ENCODE measurements around the gene CLCN1. TPM values are rescaled to one million over a fixed set of nuclear protein-coding genes. Genes with fewer than 3 reads are reported as not detected.
A peak's percentile ranks its signal among the peaks of the same experiment; 100 is the strongest.

The CLCN1 gene
- total and polyA plus RNA-seq, 2 of the 8 experiments (the other 6 are each of a cell fraction or from before 2014, with no cell fraction given): 0.36 to 0.41 TPM

DNA sequence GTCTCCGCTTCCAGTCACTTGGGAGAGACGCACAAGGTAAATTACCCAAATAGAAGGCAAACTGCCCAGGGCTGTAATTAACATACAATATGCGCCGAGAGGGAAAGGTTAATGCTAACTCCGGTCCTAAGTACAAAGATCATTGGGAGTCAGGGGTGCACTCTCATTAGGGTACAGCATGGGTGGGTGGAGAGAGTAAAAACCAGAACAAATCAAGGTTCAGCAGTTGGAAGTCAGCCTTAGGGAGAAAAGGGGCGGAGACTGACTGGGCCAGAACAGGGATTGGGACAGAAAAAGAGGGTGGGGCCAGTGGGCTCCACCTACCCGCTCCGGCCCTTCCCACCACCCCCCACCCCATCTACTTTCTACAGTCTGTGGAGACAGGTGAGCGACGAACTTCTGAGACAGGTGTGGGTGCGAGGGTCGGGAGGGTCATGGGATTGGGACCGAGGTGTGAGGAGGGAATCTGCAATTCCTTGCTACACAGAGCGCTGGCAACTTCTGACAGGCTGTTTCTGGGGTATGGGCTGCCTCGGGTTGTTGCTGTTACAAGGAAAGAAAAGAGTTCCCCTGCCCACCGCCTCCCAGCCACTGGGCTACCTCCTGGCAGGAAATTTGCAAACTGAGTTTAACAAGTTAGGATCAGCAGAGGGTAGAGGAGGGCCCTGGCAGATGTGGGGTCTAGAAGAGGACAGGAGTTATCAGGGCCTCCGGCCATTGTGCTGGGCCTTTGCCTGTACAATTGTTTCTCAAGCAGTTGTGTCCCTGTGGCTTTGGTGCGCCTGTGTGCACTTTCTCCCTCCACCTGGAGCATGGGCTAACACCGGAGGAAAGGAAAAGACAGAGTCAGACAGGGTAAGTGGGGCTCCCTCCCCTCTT lies 31.1 kb upstream of the CLCN1 start, which contains the start of gene TMEM139:
TSS of gene TMEM139 (plus strand) at position 368 of the 879 bp plus-strand sequence. CDS start 1,000 bp downstream, outside the sequence.
- H3K27ac ChIP-seq (ENCODE audit: low read depth, low read length): no peak within 1 kb of the TSS
- H3K4me1 ChIP-seq (replicated peaks in 1 of 4; ENCODE audit: control insufficient read depth in 3 of 4, insufficient read depth in 4 of 4, low read length in 3 of 4): peaks cover 9 to 14% (median 10%) of the 10 kb centered on the region in 4 experiments
- H2AFZ ChIP-seq (ENCODE audit: low read length): no peak within 1 kb of the TSS; the same call in 1 of the 2 replicates
- H3K36me3 ChIP-seq (ENCODE audit: control insufficient read depth in 2 of 4, insufficient read depth in 4 of 4, low read length in 3 of 4): peaks cover 0 to 6% (median 0%) of the 10 kb centered on the region in 4 experiments; a peak in 2 of 8 replicates
- no peak within 1 kb of the TSS for H2BK20ac ChIP-seq (ENCODE audit: low read length)
- H3K79me2 ChIP-seq (ENCODE audit: control insufficient read depth in 1 of 2, insufficient read depth in 2 of 2, low read length in 2 of 2): peaks cover 0 to 13% of the 10 kb centered on the region in 2 experiments; a peak in 3 of 4 replicates
- no peaks in the 10 kb centered on the region for H3K79me1 ChIP-seq (ENCODE audit: low read depth, low read length)
- no peak within 1 kb of the TSS for H2BK120ac ChIP-seq (replicated peaks; ENCODE audit: low read depth, low read length)
- H3K23ac ChIP-seq (ENCODE audit: insufficient read length): no peak within 1 kb of the TSS
- ChIA-PET CTCF (ENCODE audit: partially characterized antibody) (interaction anchor here (0.6 to 3.6 kb wide), 3 partner anchors 15 to 342 kb away, joined by 3 to 22 read pairs (median 6); no protein-coding TSS in a partner anchor), POLR2A (ENCODE audit: partially characterized antibody) (interaction anchor here (0.6 to 1.0 kb wide), 2 partner anchors 62 to 85 kb away, joined by 3 read pairs; no protein-coding TSS in a partner anchor)
- H4K20me1 ChIP-seq (replicated peaks in 1 of 2; ENCODE audit: control insufficient read depth in 1 of 2, insufficient read depth in 2 of 2, low read length in 2 of 2): no peaks in the 10 kb centered on the region
- no peak within 1 kb of the TSS for H4K8ac ChIP-seq (ENCODE audit: extremely low read depth, insufficient read depth, low read length)
- peaks cover 10 to 21% (median 20%) of the 10 kb centered on the region in 4 experiments for H3K27me3 ChIP-seq (replicated peaks in 1 of 4; ENCODE audit: control insufficient read depth in 3 of 4, extremely low read depth in 1 of 4, insufficient read depth in 3 of 4, low read length in 3 of 4)
- no peak within 1 kb of the TSS for H3K4ac ChIP-seq (replicated peaks; ENCODE audit: insufficient read length, low read depth, low read length)
- no peak within 1 kb of the TSS for H3K14ac ChIP-seq (ENCODE audit: insufficient read length)
- peak in 1 of 2 experiments; percentile 67 for DNase-seq (ENCODE audit: low read depth in 1 of 2, low spot score in 2 of 2)
- no peak within 1 kb of the TSS for H2BK15ac ChIP-seq (ENCODE audit: low read length)
- 46% methylated on average over 17 of the region's 19 CpGs; no CpG with 5 or more reads in 1 of the 2 experiments for WGBS, 2 experiments (ENCODE audit: extremely low coverage in 1 of 2, insufficient coverage in 1 of 2, insufficient read length in 1 of 2, insufficient replicate concordance in 2 of 2, low coverage in 1 of 2, low lambda C conversion rate in 2 of 2, missing lambda C conversion rate in 1 of 2)
- H2BK12ac ChIP-seq (ENCODE audit: low read depth, low read length): 0 out of 2 replicates have a peak within 1 kb of the TSS, but pooled peaks have one; percentile 55
- H3K4me3 ChIP-seq (ENCODE audit: extremely low read depth in 1 of 4, insufficient read depth in 2 of 4, low read depth in 3 of 4, low read length in 4 of 4): peak within 1 kb of the TSS; percentile 11 to 52 (median 26); a peak in 7 of 8 replicates
- peaks cover 6 to 13% of the 10 kb centered on the region in 2 experiments for H3K9me3 ChIP-seq (ENCODE audit: insufficient read depth in 2 of 2, low read depth in 1 of 2, low read length in 1 of 2)
- no peak within 1 kb of the TSS for H4K5ac ChIP-seq (ENCODE audit: insufficient read length, low read depth, low read length)
- H2BK5ac ChIP-seq (ENCODE audit: low read depth, low read length): peak within 1 kb of the TSS; percentile 12; the same call in 1 of the 2 replicates
- peaks cover 8% of the 10 kb centered on the region for H3K23me2 ChIP-seq (ENCODE audit: low read depth, low read length)
- no peak within 1 kb of the TSS for H4K91ac ChIP-seq (replicated peaks; ENCODE audit: insufficient read length, low read length)
- no peak within 1 kb of the TSS; the same call in 1 of the 2 replicates for H2AK5ac ChIP-seq (ENCODE audit: low read depth, low read length)
- H3K56ac ChIP-seq (replicated peaks; ENCODE audit: insufficient read length, low read depth, low read length): no peak within 1 kb of the TSS
- no peak for FAIRE-seq
- no peak within 1 kb of the TSS for H3K18ac ChIP-seq (ENCODE audit: extremely low read depth, low read length)
- H3K4me2 ChIP-seq (ENCODE audit: insufficient read depth in 1 of 2, low read depth in 2 of 2, low read length in 2 of 2): peak within 1 kb of the TSS; percentile 71 to 84
- H3K9ac ChIP-seq (replicated peaks in 1 of 4; ENCODE audit: extremely low read depth in 1 of 4, low read depth in 3 of 4, low read length in 3 of 4): no peak within 1 kb of the TSS
- TF ChIP-seq RBBP5 (IDR thresholded peaks at IDR 0.05; ENCODE audit: borderline replicate concordance, low read depth, low read length) (0 out of 2 replicates have a peak, but pooled peaks have one; percentile 46), YY1 (IDR thresholded peaks at IDR 0.05; ENCODE audit: low read depth, low read length) (no peak), JUND (IDR thresholded peaks at IDR 0.05; ENCODE audit: low read length) (no peak), ASH2L (IDR thresholded peaks at IDR 0.05; ENCODE audit: low read length) (no peak), SIRT6 (IDR thresholded peaks at IDR 0.05; ENCODE audit: low read length) (no peak), EZH2 (IDR thresholded peaks at IDR 0.05; ENCODE audit: low read depth, low read length, severe bottlenecking) (no peak), KDM1A (IDR thresholded peaks at IDR 0.05; ENCODE audit: borderline replicate concordance, low read length) (no peak), NANOG (IDR thresholded peaks at IDR 0.05; ENCODE audit: insufficient read depth, low read depth, low read length, poor library complexity, severe bottlenecking) (no peak), SP1 (IDR thresholded peaks at IDR 0.05; ENCODE audit: low read depth, low read length) (peak; percentile 20; the same call in 1 of the 2 replicates)
- TF ChIP-seq, protein P1, sequence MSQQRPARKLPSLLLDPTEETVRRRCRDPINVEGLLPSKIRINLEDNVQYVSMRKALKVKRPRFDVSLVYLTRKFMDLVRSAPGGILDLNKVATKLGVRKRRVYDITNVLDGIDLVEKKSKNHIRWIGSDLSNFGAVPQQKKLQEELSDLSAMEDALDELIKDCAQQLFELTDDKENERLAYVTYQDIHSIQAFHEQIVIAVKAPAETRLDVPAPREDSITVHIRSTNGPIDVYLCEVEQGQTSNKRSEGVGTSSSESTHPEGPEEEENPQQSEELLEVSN (IDR thresholded peaks at IDR 0.05): peak; percentile 84
